GM23338 (cell line): Measurements from ENCODE around the gene PLCL1.

Experiments
- CREB1 ChIP-seq: fragments of 250-450 bp; sonication (Bioruptor Pico); IDR thresholded peaks from 2 replicates; pipeline ENCODE4 v1.5.0; 2020; ENCODE audit warnings: low read depth, mild to moderate bottlenecking, moderate library complexity
- CTCF ChIP-seq, 2 experiments: fragments of 200-600 bp in 1 of 2; sonication (generic) in 1 of 2; conservative IDR thresholded peaks; 2 replicates each; pipeline versions ENCODE4 v1.5.1 to v1.6.1; 2016 to 2017; ENCODE audit warnings: antibody characterized with exemption in 2 of 2, low read depth in 2 of 2, mild to moderate bottlenecking in 2 of 2, moderate library complexity in 1 of 2
- EZH2 ChIP-seq: fragments of 200-600 bp; sonication (generic); IDR thresholded peaks from one replicate; pipeline ENCODE4 v1.8.0; 2017; ENCODE audit warnings: antibody characterized with exemption, mild to moderate bottlenecking, low read depth; ENCODE audit not compliant: unreplicated experiment
- EZH2phosphoT487 ChIP-seq: fragments of 200-600 bp; sonication (generic); IDR thresholded peaks from one replicate; pipeline ENCODE4 v1.8.1; 2018; ENCODE audit warnings: antibody characterized with exemption; ENCODE audit not compliant: unreplicated experiment
- JUNB ChIP-seq: IDR thresholded peaks from one replicate; pipeline ENCODE4 v1.6.1; 2016; ENCODE audit warnings: antibody characterized with exemption; ENCODE audit not compliant: unreplicated experiment
- NANOG ChIP-seq: IDR thresholded peaks from 2 replicates; pipeline ENCODE4 v1.6.1; 2016; ENCODE audit warnings: antibody characterized with exemption, borderline replicate concordance
- POLR2AphosphoS5 ChIP-seq: IDR thresholded peaks from 2 replicates; pipeline ENCODE4 v1.6.1; 2016; ENCODE audit warnings: antibody characterized with exemption, low read depth
- STAT1 ChIP-seq: IDR thresholded peaks from one replicate; pipeline ENCODE4 v1.6.1; 2016; ENCODE audit warnings: antibody characterized with exemption; ENCODE audit not compliant: unreplicated experiment
- ZNF114 ChIP-seq: fragments of 250-450 bp; sonication (Bioruptor Pico); IDR thresholded peaks from 2 replicates; pipeline ENCODE4 v1.5.0; 2020; ENCODE audit warnings: mild to moderate bottlenecking, moderate library complexity
- ZNF331 ChIP-seq: fragments of 250-450 bp; sonication (Bioruptor Pico); IDR thresholded peaks from 2 replicates; pipeline ENCODE4 v1.5.0; 2020; ENCODE audit warnings: low read depth, mild to moderate bottlenecking, moderate library complexity
- ZNF462 ChIP-seq: fragments of 250-450 bp; sonication (Bioruptor Pico); IDR thresholded peaks from 2 replicates; pipeline ENCODE4 v1.5.0; 2020; ENCODE audit warnings: mild to moderate bottlenecking, moderate library complexity
- TF ChIP-seq, protein P1 (sequence below): IDR thresholded peaks from one replicate; pipeline ENCODE4 v1.6.1; 2018; ENCODE audit warnings: antibody characterized with exemption; ENCODE audit not compliant: unreplicated experiment
- TF ChIP-seq, protein P2 (sequence below): IDR thresholded peaks from 2 replicates; pipeline ENCODE4 v1.6.1; 2016; ENCODE audit warnings: antibody characterized with exemption

DNA sequence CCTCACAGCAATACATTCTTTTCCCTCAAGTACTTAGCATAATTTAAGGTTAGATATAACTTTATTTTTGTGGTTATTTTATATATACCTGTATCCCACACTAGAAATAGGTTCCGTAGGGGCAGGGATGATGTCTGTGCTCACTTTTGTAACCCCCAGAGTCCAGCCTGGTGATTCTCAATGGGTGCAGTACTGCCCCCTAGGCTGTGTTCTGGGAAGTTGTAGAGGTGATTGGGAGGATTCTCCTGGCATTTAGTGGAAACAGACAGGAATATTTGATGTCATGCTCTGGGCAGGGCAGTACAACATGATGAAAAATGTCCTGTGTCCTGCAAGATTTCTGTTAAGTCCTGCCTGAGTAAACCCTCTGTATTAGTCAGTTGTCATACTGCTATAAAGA, 333.3 kb downstream of the PLCL1 start:
- no peak for TF ChIP-seq POLR2AphosphoS5
- peak; percentile 74 to 76 for TF ChIP-seq CTCF (conservative IDR thresholded peaks at IDR 0.05; ENCODE audit: low read depth in 2 of 2)
- TF ChIP-seq EZH2 = no peak
- no peak for TF ChIP-seq ZNF331 (CRISPR knock-in tag)
- TF ChIP-seq, protein P1, sequence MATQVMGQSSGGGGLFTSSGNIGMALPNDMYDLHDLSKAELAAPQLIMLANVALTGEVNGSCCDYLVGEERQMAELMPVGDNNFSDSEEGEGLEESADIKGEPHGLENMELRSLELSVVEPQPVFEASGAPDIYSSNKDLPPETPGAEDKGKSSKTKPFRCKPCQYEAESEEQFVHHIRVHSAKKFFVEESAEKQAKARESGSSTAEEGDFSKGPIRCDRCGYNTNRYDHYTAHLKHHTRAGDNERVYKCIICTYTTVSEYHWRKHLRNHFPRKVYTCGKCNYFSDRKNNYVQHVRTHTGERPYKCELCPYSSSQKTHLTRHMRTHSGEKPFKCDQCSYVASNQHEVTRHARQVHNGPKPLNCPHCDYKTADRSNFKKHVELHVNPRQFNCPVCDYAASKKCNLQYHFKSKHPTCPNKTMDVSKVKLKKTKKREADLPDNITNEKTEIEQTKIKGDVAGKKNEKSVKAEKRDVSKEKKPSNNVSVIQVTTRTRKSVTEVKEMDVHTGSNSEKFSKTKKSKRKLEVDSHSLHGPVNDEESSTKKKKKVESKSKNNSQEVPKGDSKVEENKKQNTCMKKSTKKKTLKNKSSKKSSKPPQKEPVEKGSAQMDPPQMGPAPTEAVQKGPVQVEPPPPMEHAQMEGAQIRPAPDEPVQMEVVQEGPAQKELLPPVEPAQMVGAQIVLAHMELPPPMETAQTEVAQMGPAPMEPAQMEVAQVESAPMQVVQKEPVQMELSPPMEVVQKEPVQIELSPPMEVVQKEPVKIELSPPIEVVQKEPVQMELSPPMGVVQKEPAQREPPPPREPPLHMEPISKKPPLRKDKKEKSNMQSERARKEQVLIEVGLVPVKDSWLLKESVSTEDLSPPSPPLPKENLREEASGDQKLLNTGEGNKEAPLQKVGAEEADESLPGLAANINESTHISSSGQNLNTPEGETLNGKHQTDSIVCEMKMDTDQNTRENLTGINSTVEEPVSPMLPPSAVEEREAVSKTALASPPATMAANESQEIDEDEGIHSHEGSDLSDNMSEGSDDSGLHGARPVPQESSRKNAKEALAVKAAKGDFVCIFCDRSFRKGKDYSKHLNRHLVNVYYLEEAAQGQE = no peak
- no peak for TF ChIP-seq EZH2phosphoT487
- no peak for TF ChIP-seq JUNB
- no peak for TF ChIP-seq STAT1
- no peak for TF ChIP-seq NANOG
- TF ChIP-seq CREB1 = no peak
- TF ChIP-seq, protein P2, sequence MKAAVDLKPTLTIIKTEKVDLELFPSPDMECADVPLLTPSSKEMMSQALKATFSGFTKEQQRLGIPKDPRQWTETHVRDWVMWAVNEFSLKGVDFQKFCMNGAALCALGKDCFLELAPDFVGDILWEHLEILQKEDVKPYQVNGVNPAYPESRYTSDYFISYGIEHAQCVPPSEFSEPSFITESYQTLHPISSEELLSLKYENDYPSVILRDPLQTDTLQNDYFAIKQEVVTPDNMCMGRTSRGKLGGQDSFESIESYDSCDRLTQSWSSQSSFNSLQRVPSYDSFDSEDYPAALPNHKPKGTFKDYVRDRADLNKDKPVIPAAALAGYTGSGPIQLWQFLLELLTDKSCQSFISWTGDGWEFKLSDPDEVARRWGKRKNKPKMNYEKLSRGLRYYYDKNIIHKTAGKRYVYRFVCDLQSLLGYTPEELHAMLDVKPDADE = no peak
- no peak for TF ChIP-seq ZNF114 (CRISPR knock-in tag)
- no peak for TF ChIP-seq ZNF462 (CRISPR knock-in tag)
